HEK293 (cell line): ENCODE measurements around the gene GPR85.
"Not testable (repeated sequence)": the region's sequence is repeated elsewhere in the genome, so short reads cannot be mapped to it uniquely, and the experiment has no call there.

Experiments
- CTCF ChIA-PET: fragments of 350-600 bp; formaldehyde crosslinking; extraction: SDS; loops from one replicate; lab custom pipeline; 2021; ENCODE audit warnings: antibody characterized with exemption; lab: Yijun Ruan, JAX
- POLR2A ChIA-PET: fragments of 300-600 bp; formaldehyde crosslinking; extraction: SDS; loops from one replicate; lab custom pipeline; 2020; ENCODE audit warnings: antibody characterized with exemption, inconsistent platforms; lab: Yijun Ruan, JAX
- H3K27ac ChIP-seq: fragments of 200-500 bp; sonication (Bioruptor generic); 2 replicates; pipeline ENCODE4 v1.5.1; 2014; ENCODE audit warnings: low read depth, low read length, control low read depth, inconsistent platforms; ENCODE audit errors: extremely low read depth
- H3K36me3 ChIP-seq, 2 experiments: fragments of 200-500 bp in 1 of 2; sonication (Bioruptor generic) in 1 of 2; 1 replicate in 1 of 2; 2 replicates in 1 of 2; pipeline ENCODE4 v1.5.1; 2014 to 2017; ENCODE audit warnings: inconsistent platforms in 2 of 2, low read length in 2 of 2; ENCODE audit not compliant: control insufficient read depth in 2 of 2, insufficient read depth in 1 of 2
- H3K4me1 ChIP-seq: fragments of 200-500 bp; sonication (Bioruptor generic); 2 replicates; pipeline ENCODE4 v1.5.1; 2014; ENCODE audit warnings: mild to moderate bottlenecking, low read length, inconsistent platforms; ENCODE audit not compliant: control insufficient read depth, insufficient read depth
- H3K4me3 ChIP-seq: 2 replicates; pipeline ENCODE4 v1.5.1; 2011; ENCODE audit warnings: low read depth, mild to moderate bottlenecking, control low read depth, low read length, moderate library complexity
- H3K9me3 ChIP-seq: fragments of 200-500 bp; sonication (Bioruptor generic); 2 replicates; pipeline ENCODE4 v1.5.1; 2014; ENCODE audit warnings: low read depth, low read length, inconsistent platforms; ENCODE audit not compliant: control insufficient read depth, insufficient read depth
- GLI2 ChIP-seq: fragments of 450-650 bp; formaldehyde crosslinking; IDR thresholded peaks from 2 replicates; pipeline ENCODE4; 2017; ENCODE audit warnings: missing biosample characterization, missing genetic modification characterization, low read depth, borderline replicate concordance
- SCRT1 ChIP-seq: fragments of 450-650 bp; formaldehyde crosslinking; IDR thresholded peaks from 2 replicates; pipeline ENCODE4 v1.5.1; 2016; ENCODE audit warnings: missing biosample characterization, missing genetic modification characterization, borderline replicate concordance
- SCRT2 ChIP-seq: fragments of 450-650 bp; formaldehyde crosslinking; IDR thresholded peaks from 2 replicates; pipeline ENCODE4 v1.5.1; 2016; ENCODE audit warnings: missing biosample characterization, missing genetic modification characterization
- ZNF112 ChIP-seq: fragments of 450-650 bp; formaldehyde crosslinking; IDR thresholded peaks from 2 replicates; pipeline ENCODE4 v1.5.0; 2017; ENCODE audit warnings: missing biosample characterization, missing genetic modification characterization
- ZNF146 ChIP-seq: fragments of 450-650 bp; formaldehyde crosslinking; IDR thresholded peaks from 2 replicates; pipeline ENCODE4 v1.5.1; 2016; ENCODE audit warnings: missing biosample characterization, missing genetic modification characterization
- ZNF175 ChIP-seq: fragments of 450-650 bp; formaldehyde crosslinking; IDR thresholded peaks from 2 replicates; pipeline ENCODE4 v1.5.1; 2016; ENCODE audit warnings: missing biosample characterization, missing genetic modification characterization
- ZNF404 ChIP-seq: fragments of 450-650 bp; formaldehyde crosslinking; IDR thresholded peaks from 2 replicates; pipeline ENCODE4 v1.5.1; 2017; ENCODE audit warnings: missing biosample characterization, missing genetic modification characterization
- ZNF48 ChIP-seq: fragments of 450-650 bp; formaldehyde crosslinking; IDR thresholded peaks from 2 replicates; pipeline ENCODE4 v1.5.1; 2016; ENCODE audit warnings: missing biosample characterization, missing genetic modification characterization
- ZNF555 ChIP-seq: fragments of 450-650 bp; formaldehyde crosslinking; conservative IDR thresholded peaks from 2 replicates; pipeline ENCODE4 v1.5.1; 2017; ENCODE audit warnings: missing biosample characterization, mild to moderate bottlenecking, missing genetic modification characterization, inconsistent platforms
- ZNF596 ChIP-seq: fragments of 450-650 bp; IDR thresholded peaks from 2 replicates; pipeline ENCODE4 v1.5.0; 2018; ENCODE audit warnings: missing biosample characterization, mild to moderate bottlenecking, missing genetic modification characterization, moderate library complexity
- ZNF76 ChIP-seq: fragments of 450-650 bp; formaldehyde crosslinking; IDR thresholded peaks from 2 replicates; pipeline ENCODE4; 2016; ENCODE audit warnings: low read depth, missing biosample characterization, missing genetic modification characterization, borderline replicate concordance
- ZNF768 ChIP-seq: fragments of 450-650 bp; formaldehyde crosslinking; IDR thresholded peaks from 2 replicates; pipeline ENCODE4 v1.5.1; 2018; ENCODE audit warnings: missing biosample characterization, mild to moderate bottlenecking, missing genetic modification characterization
- ZNF776 ChIP-seq: fragments of 450-650 bp; formaldehyde crosslinking; IDR thresholded peaks from 2 replicates; pipeline ENCODE4 v1.5.0; 2017; ENCODE audit warnings: missing biosample characterization, missing genetic modification characterization, borderline replicate concordance
- TF ChIP-seq, protein P1 (sequence below): fragments of 450-650 bp; formaldehyde crosslinking; IDR thresholded peaks from 2 replicates; pipeline ENCODE4 v1.5.1; 2016; ENCODE audit warnings: missing biosample characterization, missing genetic modification characterization, borderline replicate concordance
- TF ChIP-seq, protein P2 (sequence below): sonication (generic); formaldehyde crosslinking; IDR thresholded peaks from 2 replicates; pipeline ENCODE4 v1.8.1; 2022; ENCODE audit warnings: mild to moderate bottlenecking, moderate library complexity, missing genetic modification reagents
- TF ChIP-seq, protein P3 (sequence below): fragments of 450-650 bp; formaldehyde crosslinking; IDR thresholded peaks from 2 replicates; pipeline ENCODE4 v1.5.1; 2016; ENCODE audit warnings: missing biosample characterization, missing genetic modification characterization
- TF ChIP-seq, protein P4 (sequence below): fragments of 450-650 bp; formaldehyde crosslinking; IDR thresholded peaks from 2 replicates; pipeline ENCODE4 v1.5.1; 2016; ENCODE audit warnings: missing biosample characterization, missing genetic modification characterization, low read depth

GPR85 gene

DNA sequence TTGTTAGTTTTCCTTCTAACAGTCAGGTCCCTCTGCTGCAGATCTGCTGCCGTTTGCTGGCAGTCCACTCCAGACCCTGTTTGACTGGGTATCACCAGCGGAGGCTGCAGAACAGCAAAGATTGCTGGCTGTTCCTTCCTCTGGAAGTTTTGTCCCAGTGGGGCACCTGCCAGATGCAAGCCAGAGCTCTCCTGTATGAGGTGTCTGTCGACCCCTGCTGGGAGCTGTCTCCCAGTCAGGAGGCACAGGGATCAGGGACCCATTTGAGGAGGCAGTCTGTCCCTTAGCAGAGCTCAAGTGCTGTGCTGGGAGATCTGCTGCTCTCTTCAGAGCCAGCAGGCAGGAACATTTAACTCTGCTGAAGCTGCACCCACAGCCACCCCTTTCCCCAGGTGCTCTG is 32.4 kb downstream of the GPR85 start:
- H3K36me3 ChIP-seq, POLR2A ChIA-PET, CTCF ChIA-PET, H3K4me3 ChIP-seq, H3K4me1 ChIP-seq, H3K27ac ChIP-seq, H3K9me3 ChIP-seq: not testable (repeated sequence)

DNA sequence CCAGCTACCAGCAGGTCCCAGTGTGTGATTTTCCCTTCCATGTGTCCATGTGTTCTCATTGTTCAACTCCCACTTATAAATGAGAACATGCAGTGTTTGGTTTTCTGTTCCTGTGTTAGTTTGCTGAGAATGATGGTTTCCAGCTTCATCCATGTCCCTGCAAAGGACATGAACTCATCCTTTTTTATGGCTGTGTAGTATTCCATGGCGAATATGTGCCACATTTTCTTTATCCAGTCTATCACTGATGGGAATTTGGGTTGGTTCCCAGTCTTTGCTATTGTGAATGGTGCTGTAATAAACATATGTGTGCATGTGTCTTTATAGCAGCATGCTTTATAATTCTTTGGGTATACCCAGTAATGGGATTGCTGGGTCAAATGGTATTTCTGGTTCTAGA is 37.4 kb downstream of the GPR85 start:
- H3K4me1 ChIP-seq, H3K9me3 ChIP-seq, POLR2A ChIA-PET, H3K4me3 ChIP-seq, H3K36me3 ChIP-seq, CTCF ChIA-PET, H3K27ac ChIP-seq: not testable (repeated sequence)
- TF ChIP-seq ZNF146 (tag by site-specific recombination) = peak; percentile 66
- TF ChIP-seq, all 188 proteins: peak for 1; not testable (repeated sequence) for 187

DNA sequence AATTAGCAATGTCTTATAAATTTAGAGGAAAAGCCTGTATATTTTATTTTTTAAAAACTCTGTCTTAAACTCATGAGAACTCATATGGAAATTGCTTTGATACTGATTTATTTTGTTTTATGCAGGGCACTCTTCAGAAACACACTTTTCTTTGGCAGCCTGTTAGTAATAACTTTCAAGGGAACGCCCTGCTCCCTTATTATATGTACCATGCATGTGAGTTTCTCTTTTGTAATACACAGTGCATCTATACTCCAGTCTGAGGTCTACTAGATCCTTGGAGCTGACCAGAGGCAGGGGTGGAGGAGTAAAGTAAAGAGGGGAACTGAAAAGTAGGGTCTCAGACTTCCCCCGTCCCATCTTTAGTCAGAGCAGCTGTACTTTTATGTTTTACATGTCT is 40.2 kb downstream of the GPR85 start:
- POLR2A ChIA-PET = no interaction called here
- CTCF ChIA-PET = no interaction called here
- Histone ChIP-seq H3K4me1 (no peaks in the 10 kb centered on the region), H3K36me3 (no peaks in the 10 kb centered on the region), H3K27ac (no peak overlapping the region), H3K9me3 (no peaks in the 10 kb centered on the region), H3K4me3 (no peak overlapping the region)
- TF ChIP-seq ZNF404 (no peak), ZNF76 (no peak), ZNF555 (tag by site-specific recombination) (no peak), ZNF596 (tag by site-specific recombination) (no peak), ZNF175 (no peak), SCRT1 (tag by site-specific recombination) (no peak), ZNF112 (tag by site-specific recombination) (no peak), ZNF776 (tag by site-specific recombination) (no peak), ZNF48 (no peak), ZNF768 (tag by site-specific recombination) (no peak)
- TF ChIP-seq, protein P1, sequence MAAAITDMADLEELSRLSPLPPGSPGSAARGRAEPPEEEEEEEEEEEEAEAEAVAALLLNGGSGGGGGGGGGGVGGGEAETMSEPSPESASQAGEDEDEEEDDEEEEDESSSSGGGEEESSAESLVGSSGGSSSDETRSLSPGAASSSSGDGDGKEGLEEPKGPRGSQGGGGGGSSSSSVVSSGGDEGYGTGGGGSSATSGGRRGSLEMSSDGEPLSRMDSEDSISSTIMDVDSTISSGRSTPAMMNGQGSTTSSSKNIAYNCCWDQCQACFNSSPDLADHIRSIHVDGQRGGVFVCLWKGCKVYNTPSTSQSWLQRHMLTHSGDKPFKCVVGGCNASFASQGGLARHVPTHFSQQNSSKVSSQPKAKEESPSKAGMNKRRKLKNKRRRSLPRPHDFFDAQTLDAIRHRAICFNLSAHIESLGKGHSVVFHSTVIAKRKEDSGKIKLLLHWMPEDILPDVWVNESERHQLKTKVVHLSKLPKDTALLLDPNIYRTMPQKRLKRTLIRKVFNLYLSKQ (tag by site-specific recombination) = no peak
- TF ChIP-seq, protein P2, sequence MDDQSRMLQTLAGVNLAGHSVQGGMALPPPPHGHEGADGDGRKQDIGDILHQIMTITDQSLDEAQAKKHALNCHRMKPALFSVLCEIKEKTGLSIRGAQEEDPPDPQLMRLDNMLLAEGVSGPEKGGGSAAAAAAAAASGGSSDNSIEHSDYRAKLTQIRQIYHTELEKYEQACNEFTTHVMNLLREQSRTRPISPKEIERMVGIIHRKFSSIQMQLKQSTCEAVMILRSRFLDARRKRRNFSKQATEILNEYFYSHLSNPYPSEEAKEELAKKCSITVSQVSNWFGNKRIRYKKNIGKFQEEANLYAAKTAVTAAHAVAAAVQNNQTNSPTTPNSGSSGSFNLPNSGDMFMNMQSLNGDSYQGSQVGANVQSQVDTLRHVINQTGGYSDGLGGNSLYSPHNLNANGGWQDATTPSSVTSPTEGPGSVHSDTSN (CRISPR knock-in tag) = no peak
- TF ChIP-seq, protein P3, sequence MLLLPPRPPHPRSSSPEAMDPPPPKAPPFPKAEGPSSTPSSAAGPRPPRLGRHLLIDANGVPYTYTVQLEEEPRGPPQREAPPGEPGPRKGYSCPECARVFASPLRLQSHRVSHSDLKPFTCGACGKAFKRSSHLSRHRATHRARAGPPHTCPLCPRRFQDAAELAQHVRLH (tag by site-specific recombination) = no peak
- TF ChIP-seq, protein P4, sequence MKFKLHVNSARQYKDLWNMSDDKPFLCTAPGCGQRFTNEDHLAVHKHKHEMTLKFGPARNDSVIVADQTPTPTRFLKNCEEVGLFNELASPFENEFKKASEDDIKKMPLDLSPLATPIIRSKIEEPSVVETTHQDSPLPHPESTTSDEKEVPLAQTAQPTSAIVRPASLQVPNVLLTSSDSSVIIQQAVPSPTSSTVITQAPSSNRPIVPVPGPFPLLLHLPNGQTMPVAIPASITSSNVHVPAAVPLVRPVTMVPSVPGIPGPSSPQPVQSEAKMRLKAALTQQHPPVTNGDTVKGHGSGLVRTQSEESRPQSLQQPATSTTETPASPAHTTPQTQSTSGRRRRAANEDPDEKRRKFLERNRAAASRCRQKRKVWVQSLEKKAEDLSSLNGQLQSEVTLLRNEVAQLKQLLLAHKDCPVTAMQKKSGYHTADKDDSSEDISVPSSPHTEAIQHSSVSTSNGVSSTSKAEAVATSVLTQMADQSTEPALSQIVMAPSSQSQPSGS (tag by site-specific recombination) = no peak

DNA sequence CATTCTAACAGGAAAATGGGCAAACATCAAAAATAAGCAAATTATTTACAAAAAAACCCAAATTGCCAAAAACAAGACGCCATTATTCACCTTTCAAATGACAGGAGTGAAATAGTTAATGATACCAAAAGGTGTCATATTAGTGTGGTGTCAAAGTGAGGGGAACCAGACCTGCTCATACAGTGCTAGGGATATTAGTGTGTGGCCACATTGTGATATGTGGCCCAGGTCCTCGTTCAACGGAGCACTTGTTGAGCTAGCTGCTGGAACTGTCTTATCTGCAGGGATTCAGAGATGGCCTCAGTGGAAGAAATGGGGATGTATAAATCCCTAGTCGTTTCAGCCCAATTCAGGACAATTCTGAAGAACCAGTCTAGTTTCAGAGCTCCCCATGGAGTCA is 41.2 kb downstream of the GPR85 start:
- Histone ChIP-seq H3K27ac (no peak overlapping the region), H3K9me3 (no peaks in the 10 kb centered on the region), H3K4me1 (no peaks in the 10 kb centered on the region), H3K4me3 (no peak overlapping the region), H3K36me3 (no peaks in the 10 kb centered on the region)
- CTCF ChIA-PET = interaction anchor here (0.7 kb wide), 1 partner anchor 256 kb away, joined by 3 read pairs; no protein-coding TSS in a partner anchor
- TF ChIP-seq SCRT2 (tag by site-specific recombination) (peak; percentile 68), GLI2 (tag by site-specific recombination) (no peak)
- POLR2A ChIA-PET = no interaction called here
